HEK293 (cell line): ENCODE measurements around the gene BIK.

Experiments used
- CTCF ChIA-PET: fragments of 350-600 bp; formaldehyde crosslinking; extraction: SDS; loops from one replicate; lab custom pipeline; 2021; ENCODE audit warnings: antibody characterized with exemption; lab: Yijun Ruan, JAX
- POLR2A ChIA-PET: fragments of 300-600 bp; formaldehyde crosslinking; extraction: SDS; loops from one replicate; lab custom pipeline; 2020; ENCODE audit warnings: antibody characterized with exemption, inconsistent platforms; lab: Yijun Ruan, JAX
- H3K27ac ChIP-seq: fragments of 200-500 bp; sonication (Bioruptor generic); 2 replicates; pipeline ENCODE4 v1.5.1; 2014; ENCODE audit warnings: low read depth, low read length, control low read depth, inconsistent platforms; ENCODE audit errors: extremely low read depth
- H3K36me3 ChIP-seq, 2 experiments: fragments of 200-500 bp in 1 of 2; sonication (Bioruptor generic) in 1 of 2; 1 replicate in 1 of 2; 2 replicates in 1 of 2; pipeline ENCODE4 v1.5.1; 2014 to 2017; ENCODE audit warnings: inconsistent platforms in 2 of 2, low read length in 2 of 2; ENCODE audit not compliant: control insufficient read depth in 2 of 2, insufficient read depth in 1 of 2
- H3K4me1 ChIP-seq: fragments of 200-500 bp; sonication (Bioruptor generic); 2 replicates; pipeline ENCODE4 v1.5.1; 2014; ENCODE audit warnings: mild to moderate bottlenecking, low read length, inconsistent platforms; ENCODE audit not compliant: control insufficient read depth, insufficient read depth
- H3K4me3 ChIP-seq: 2 replicates; pipeline ENCODE4 v1.5.1; 2011; ENCODE audit warnings: low read depth, mild to moderate bottlenecking, control low read depth, low read length, moderate library complexity
- H3K9me3 ChIP-seq: fragments of 200-500 bp; sonication (Bioruptor generic); 2 replicates; pipeline ENCODE4 v1.5.1; 2014; ENCODE audit warnings: low read depth, low read length, inconsistent platforms; ENCODE audit not compliant: control insufficient read depth, insufficient read depth
- GLIS1 ChIP-seq: fragments of 450-650 bp; formaldehyde crosslinking; IDR thresholded peaks from 2 replicates; pipeline ENCODE4 v1.5.1; 2016; ENCODE audit warnings: missing biosample characterization, missing genetic modification characterization
- KLF1 ChIP-seq: fragments of 450-650 bp; formaldehyde crosslinking; IDR thresholded peaks from 2 replicates; pipeline ENCODE4 v1.5.1; 2016; ENCODE audit warnings: missing biosample characterization, missing genetic modification characterization
- KLF17 ChIP-seq: fragments of 450-650 bp; formaldehyde crosslinking; IDR thresholded peaks from 2 replicates; pipeline ENCODE4 v1.5.1; 2016; ENCODE audit warnings: missing biosample characterization, missing genetic modification characterization
- SP7 ChIP-seq: fragments of 450-650 bp; formaldehyde crosslinking; IDR thresholded peaks from 2 replicates; pipeline ENCODE4 v1.5.1; 2016; ENCODE audit warnings: missing biosample characterization, missing genetic modification characterization
- YY1 ChIP-seq: fragments of 450-650 bp; formaldehyde crosslinking; IDR thresholded peaks from 2 replicates; pipeline ENCODE4 v1.5.1; 2018; ENCODE audit warnings: missing biosample characterization, missing genetic modification characterization
- ZEB2 ChIP-seq: fragments of 450-650 bp; formaldehyde crosslinking; IDR thresholded peaks from 2 replicates; pipeline ENCODE4 v1.5.1; 2016; ENCODE audit warnings: missing biosample characterization, missing genetic modification characterization
- ZFHX2 ChIP-seq: fragments of 450-650 bp; formaldehyde crosslinking; conservative IDR thresholded peaks from 2 replicates; pipeline ENCODE4 v1.5.1; 2016; ENCODE audit warnings: missing biosample characterization, missing genetic modification characterization
- ZNF211 ChIP-seq: fragments of 450-650 bp; formaldehyde crosslinking; IDR thresholded peaks from 2 replicates; pipeline ENCODE4 v1.5.1; 2016; ENCODE audit warnings: low read depth, missing biosample characterization, missing genetic modification characterization
- ZNF292 ChIP-seq: fragments of 450-650 bp; formaldehyde crosslinking; IDR thresholded peaks from 2 replicates; pipeline ENCODE4 v1.5.1; 2016; ENCODE audit warnings: low read depth, missing biosample characterization, missing genetic modification characterization, borderline replicate concordance
- ZNF391 ChIP-seq: fragments of 450-650 bp; formaldehyde crosslinking; IDR thresholded peaks from 2 replicates; pipeline ENCODE4 v1.5.1; 2016; ENCODE audit warnings: low read depth, missing biosample characterization, missing genetic modification characterization, borderline replicate concordance
- ZNF518A ChIP-seq: fragments of 450-650 bp; formaldehyde crosslinking; conservative IDR thresholded peaks from 2 replicates; pipeline ENCODE4 v1.5.1; 2016; ENCODE audit warnings: low read depth, missing biosample characterization, missing genetic modification characterization
- ZNF623 ChIP-seq: fragments of 450-650 bp; formaldehyde crosslinking; IDR thresholded peaks from 2 replicates; pipeline ENCODE4 v1.5.1; 2016; ENCODE audit warnings: missing biosample characterization, missing genetic modification characterization
- ZNF776 ChIP-seq: fragments of 450-650 bp; formaldehyde crosslinking; IDR thresholded peaks from 2 replicates; pipeline ENCODE4 v1.5.0; 2017; ENCODE audit warnings: missing biosample characterization, missing genetic modification characterization, borderline replicate concordance
- TF ChIP-seq, protein P1 (sequence below): fragments of 450-650 bp; formaldehyde crosslinking; IDR thresholded peaks from 2 replicates; pipeline ENCODE4; 2016; ENCODE audit warnings: missing biosample characterization, missing genetic modification characterization
- TF ChIP-seq, protein P2 (sequence below): fragments of 450-650 bp; formaldehyde crosslinking; IDR thresholded peaks from 2 replicates; pipeline ENCODE4 v1.5.1; 2016; ENCODE audit warnings: missing biosample characterization, missing genetic modification characterization
- TF ChIP-seq, protein P3 (sequence below): fragments of 450-650 bp; formaldehyde crosslinking; IDR thresholded peaks from 2 replicates; pipeline ENCODE4 v1.5.1; 2017; ENCODE audit warnings: missing biosample characterization, missing genetic modification characterization

BIK gene

DNA sequence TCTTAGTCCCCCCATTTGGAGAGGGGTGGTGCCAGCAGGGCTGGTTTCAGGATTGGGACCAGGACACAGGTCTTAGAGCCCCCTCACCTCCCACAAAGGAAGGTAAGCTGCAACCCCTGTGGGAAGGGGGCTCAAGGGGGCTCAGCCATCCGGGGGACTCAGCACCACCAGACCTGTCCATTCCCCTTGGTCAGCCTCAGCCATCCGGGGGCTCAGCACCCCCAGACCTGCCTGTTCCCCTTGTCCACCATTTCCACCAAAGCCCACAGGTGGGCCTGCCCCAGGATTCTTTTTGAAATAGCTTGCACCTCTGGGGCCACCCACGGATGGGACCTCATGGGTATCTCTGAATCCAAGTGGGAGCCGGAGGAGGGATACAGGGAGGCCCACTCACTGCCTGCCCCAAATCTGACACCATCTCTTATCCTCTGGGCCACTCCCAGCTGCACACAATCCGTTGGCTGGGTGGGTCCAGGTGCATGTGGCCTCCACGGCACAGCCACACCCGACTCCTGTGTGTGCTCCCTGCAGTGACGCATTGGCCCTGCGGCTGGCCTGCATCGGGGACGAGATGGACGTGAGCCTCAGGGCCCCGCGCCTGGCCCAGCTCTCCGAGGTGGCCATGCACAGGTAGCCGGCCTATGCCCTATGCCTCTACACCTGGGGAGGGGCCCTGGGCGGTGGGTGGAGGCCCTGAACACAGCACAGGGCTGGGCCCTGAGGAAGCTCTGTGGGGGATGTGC lies 16.8 kb downstream of the BIK start:
- Histone ChIP-seq H3K27ac (no peak overlapping the region), H3K4me1 (peaks cover 3% of the 10 kb centered on the region), H3K9me3 (no peaks in the 10 kb centered on the region), H3K36me3 (peaks cover 4 to 15% of the 10 kb centered on the region in 2 experiments; a peak in 2 of 3 replicates), H3K4me3 (no peak overlapping the region)
- ChIA-PET POLR2A (interaction anchor here (0.6 to 2.2 kb wide), 4 partner anchors 16 to 60 kb away, joined by 3 to 7 read pairs (median 6); partner anchors contain the start of genes MCAT and TTLL12), CTCF (interaction anchor here (0.5 to 1.7 kb wide), 4 partner anchors 8 to 102 kb away, joined by 3 to 7 read pairs (median 6); no protein-coding TSS in a partner anchor)
- TF ChIP-seq YY1 (tag by site-specific recombination) (no peak), ZFHX2 (tag by site-specific recombination) (peak; percentile 38; the same call in 1 of the 2 replicates), ZNF623 (no peak), KLF1 (tag by site-specific recombination) (peak; percentile 99), ZNF776 (tag by site-specific recombination) (no peak), ZNF391 (tag by site-specific recombination) (no peak), KLF17 (tag by site-specific recombination) (peak; percentile 46; the same call in 1 of the 2 replicates), ZNF518A (no peak), ZNF211 (tag by site-specific recombination) (no peak), ZNF292 (tag by site-specific recombination) (no peak), SP7 (tag by site-specific recombination) (no peak), GLIS1 (peak; percentile 32; the same call in 1 of the 2 replicates), ZEB2 (tag by site-specific recombination) (no peak)
- TF ChIP-seq, protein P1, sequence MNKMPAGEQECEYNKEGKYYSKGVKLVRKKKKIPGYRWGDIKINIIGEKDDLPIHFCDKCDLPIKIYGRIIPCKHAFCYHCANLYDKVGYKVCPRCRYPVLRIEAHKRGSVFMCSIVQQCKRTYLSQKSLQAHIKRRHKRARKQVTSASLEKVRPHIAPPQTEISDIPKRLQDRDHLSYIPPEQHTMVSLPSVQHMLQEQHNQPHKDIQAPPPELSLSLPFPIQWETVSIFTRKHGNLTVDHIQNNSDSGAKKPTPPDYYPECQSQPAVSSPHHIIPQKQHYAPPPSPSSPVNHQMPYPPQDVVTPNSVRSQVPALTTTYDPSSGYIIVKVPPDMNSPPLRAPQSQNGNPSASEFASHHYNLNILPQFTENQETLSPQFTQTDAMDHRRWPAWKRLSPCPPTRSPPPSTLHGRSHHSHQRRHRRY (tag by site-specific recombination): no peak
- TF ChIP-seq, protein P2, sequence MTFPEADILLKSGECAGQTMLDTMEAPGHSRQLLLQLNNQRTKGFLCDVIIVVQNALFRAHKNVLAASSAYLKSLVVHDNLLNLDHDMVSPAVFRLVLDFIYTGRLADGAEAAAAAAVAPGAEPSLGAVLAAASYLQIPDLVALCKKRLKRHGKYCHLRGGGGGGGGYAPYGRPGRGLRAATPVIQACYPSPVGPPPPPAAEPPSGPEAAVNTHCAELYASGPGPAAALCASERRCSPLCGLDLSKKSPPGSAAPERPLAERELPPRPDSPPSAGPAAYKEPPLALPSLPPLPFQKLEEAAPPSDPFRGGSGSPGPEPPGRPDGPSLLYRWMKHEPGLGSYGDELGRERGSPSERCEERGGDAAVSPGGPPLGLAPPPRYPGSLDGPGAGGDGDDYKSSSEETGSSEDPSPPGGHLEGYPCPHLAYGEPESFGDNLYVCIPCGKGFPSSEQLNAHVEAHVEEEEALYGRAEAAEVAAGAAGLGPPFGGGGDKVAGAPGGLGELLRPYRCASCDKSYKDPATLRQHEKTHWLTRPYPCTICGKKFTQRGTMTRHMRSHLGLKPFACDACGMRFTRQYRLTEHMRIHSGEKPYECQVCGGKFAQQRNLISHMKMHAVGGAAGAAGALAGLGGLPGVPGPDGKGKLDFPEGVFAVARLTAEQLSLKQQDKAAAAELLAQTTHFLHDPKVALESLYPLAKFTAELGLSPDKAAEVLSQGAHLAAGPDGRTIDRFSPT (tag by site-specific recombination): no peak
- TF ChIP-seq, protein P3, sequence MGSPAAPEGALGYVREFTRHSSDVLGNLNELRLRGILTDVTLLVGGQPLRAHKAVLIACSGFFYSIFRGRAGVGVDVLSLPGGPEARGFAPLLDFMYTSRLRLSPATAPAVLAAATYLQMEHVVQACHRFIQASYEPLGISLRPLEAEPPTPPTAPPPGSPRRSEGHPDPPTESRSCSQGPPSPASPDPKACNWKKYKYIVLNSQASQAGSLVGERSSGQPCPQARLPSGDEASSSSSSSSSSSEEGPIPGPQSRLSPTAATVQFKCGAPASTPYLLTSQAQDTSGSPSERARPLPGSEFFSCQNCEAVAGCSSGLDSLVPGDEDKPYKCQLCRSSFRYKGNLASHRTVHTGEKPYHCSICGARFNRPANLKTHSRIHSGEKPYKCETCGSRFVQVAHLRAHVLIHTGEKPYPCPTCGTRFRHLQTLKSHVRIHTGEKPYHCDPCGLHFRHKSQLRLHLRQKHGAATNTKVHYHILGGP (tag by site-specific recombination): no peak
- TF ChIP-seq, all 188 proteins: peak for 4
